IMR-90 (cell line): ENCODE results near the gene TRIM5.

ENCODE experiments used
- CEBPB ChIP-seq: IDR thresholded peaks from 2 replicates; pipeline ENCODE4 v1.6.1; 2012; ENCODE audit warnings: low read depth, low read length, improper control_type of control experiment
- MAZ ChIP-seq: IDR thresholded peaks from 2 replicates; pipeline ENCODE4 v1.6.1; 2012; ENCODE audit warnings: low read depth, mild to moderate bottlenecking, low read length, improper control_type of control experiment, moderate library complexity, borderline replicate concordance
- POLR2A ChIP-seq: IDR thresholded peaks from 2 replicates; pipeline ENCODE4 v1.6.1; 2012; ENCODE audit warnings: mild to moderate bottlenecking, low read depth, low read length
- SMC3 ChIP-seq: fragments of 150-350 bp; IDR thresholded peaks from 2 replicates; pipeline ENCODE4 v1.6.1; 2016; ENCODE audit warnings: low read depth, mild to moderate bottlenecking, antibody characterized with exemption, low read length, moderate library complexity
- TF ChIP-seq, protein P1 (sequence below): conservative IDR thresholded peaks from 2 replicates; pipeline ENCODE4 v1.5.1; 2012; ENCODE audit warnings: mild to moderate bottlenecking, low read depth, low read length, improper control_type of control experiment

DNA sequence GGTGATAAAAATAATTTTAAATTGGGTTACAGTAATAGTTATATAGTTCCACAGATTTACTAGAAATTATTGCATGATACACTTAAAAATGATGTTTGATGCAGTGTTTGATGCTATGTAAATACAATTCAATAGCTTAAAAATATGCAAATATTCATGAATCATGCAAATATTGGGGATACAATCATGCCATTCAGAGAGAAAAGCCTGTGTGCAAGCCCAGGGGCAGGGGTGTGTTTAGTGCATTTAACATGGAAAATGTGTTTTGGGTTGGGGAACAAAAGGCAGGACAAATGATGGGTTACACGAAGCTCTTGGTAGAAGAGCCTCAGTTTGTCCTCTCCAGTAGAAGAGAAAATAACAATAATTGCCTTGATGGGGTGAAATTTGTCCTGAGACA, 10.7 kb upstream of the TRIM5 start:
- TF ChIP-seq POLR2A, result no peak
- TF ChIP-seq, protein P1, sequence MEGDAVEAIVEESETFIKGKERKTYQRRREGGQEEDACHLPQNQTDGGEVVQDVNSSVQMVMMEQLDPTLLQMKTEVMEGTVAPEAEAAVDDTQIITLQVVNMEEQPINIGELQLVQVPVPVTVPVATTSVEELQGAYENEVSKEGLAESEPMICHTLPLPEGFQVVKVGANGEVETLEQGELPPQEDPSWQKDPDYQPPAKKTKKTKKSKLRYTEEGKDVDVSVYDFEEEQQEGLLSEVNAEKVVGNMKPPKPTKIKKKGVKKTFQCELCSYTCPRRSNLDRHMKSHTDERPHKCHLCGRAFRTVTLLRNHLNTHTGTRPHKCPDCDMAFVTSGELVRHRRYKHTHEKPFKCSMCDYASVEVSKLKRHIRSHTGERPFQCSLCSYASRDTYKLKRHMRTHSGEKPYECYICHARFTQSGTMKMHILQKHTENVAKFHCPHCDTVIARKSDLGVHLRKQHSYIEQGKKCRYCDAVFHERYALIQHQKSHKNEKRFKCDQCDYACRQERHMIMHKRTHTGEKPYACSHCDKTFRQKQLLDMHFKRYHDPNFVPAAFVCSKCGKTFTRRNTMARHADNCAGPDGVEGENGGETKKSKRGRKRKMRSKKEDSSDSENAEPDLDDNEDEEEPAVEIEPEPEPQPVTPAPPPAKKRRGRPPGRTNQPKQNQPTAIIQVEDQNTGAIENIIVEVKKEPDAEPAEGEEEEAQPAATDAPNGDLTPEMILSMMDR, result no peak
- no peak for TF ChIP-seq MAZ
- no peak for TF ChIP-seq SMC3
- no peak for TF ChIP-seq CEBPB
